HepG2 (cell line): Measurements from ENCODE around the gene TH. TPM values are rescaled to one million over a fixed set of nuclear protein-coding genes. Genes with fewer than 3 reads are reported as not detected.

Experiments used
- ATAC-seq: fragments of 200-7000 bp; cut with Tn5 transposase; 3 replicates; pipeline ENCODE4 v1.9.1; 2020; ENCODE audit warnings: mild to moderate bottlenecking, moderate library complexity
- BruUV-seq: library from RNA; stranded (reverse); fragments of 400-500 nt; replicated peaks from 2 replicates; lab custom pipeline; 2021; lab: Mats Ljungman, UMichigan
- CTCF ChIA-PET: fragments of 300-600 bp; formaldehyde crosslinking; extraction: SDS; loops from one replicate; lab custom pipeline; 2021; ENCODE audit warnings: low total read pairs, inconsistent platforms, low intra/inter-chr PET ratio; lab: Yijun Ruan, JAX
- POLR2A ChIA-PET: fragments of 350-600 bp; sonication (Branson Sonifier 250); formaldehyde crosslinking; loops from one replicate; lab custom pipeline; 2020; ENCODE audit warnings: antibody characterized with exemption, inconsistent platforms; lab: Yijun Ruan, JAX
- DNase-seq: peaks from one replicate; pipeline ENCODE4 v3.0.0-alpha.2; 2015; ENCODE audit warnings: low spot score
- FAIRE-seq: peaks from 3 replicates; lab custom pipeline; 2011; peaks lifted over from hg19 to GRCh38; lab: Jason Lieb, UNC
- H2AFZ ChIP-seq: one replicate; pipeline ENCODE4 v1.6.1; 2011; ENCODE audit warnings: low read length, inconsistent platforms
- H3K27ac ChIP-seq: fragments of 300-600 bp; 3 replicates; pipeline ENCODE4 v1.8.0; 2011; ENCODE audit warnings: mixed run types, mild to moderate bottlenecking, mixed read lengths, low read length, inconsistent platforms; ENCODE audit not compliant: insufficient read depth; ENCODE audit errors: extremely low read length
- H3K27me3 ChIP-seq, 2 experiments: fragments of 200-600 bp in 1 of 2; 2 replicates in 1 of 2; 3 replicates in 1 of 2; pipeline versions ENCODE4 v1.6.0 to v1.8.0; 2011; ENCODE audit warnings: low read length in 2 of 2, mild to moderate bottlenecking in 2 of 2, moderate library complexity in 2 of 2, inconsistent platforms in 1 of 2; ENCODE audit not compliant: insufficient read depth in 2 of 2, control insufficient read depth in 1 of 2
- H3K36me3 ChIP-seq, 2 experiments: fragments of 200-600 bp in 1 of 2; replicated peaks in 1 of 2; 2 replicates in 1 of 2; 3 replicates in 1 of 2; pipeline versions ENCODE4 v1.5.1 to v1.8.0; 2011; ENCODE audit warnings: low read length in 2 of 2, inconsistent platforms in 1 of 2; ENCODE audit not compliant: insufficient read depth in 2 of 2, control insufficient read depth in 1 of 2
- H3K4me1 ChIP-seq: 2 replicates; pipeline ENCODE4 v1.5.1; 2012; ENCODE audit warnings: low read length, inconsistent platforms; ENCODE audit not compliant: insufficient read depth
- H3K4me2 ChIP-seq: 2 replicates; pipeline ENCODE4 v1.6.0; 2011; ENCODE audit warnings: low read depth, low read length, inconsistent platforms
- H3K4me3 ChIP-seq, 3 experiments: fragments of 200-600 bp in 1 of 3; sonication (generic), shearing (Covaris generic) in 1 of 3; replicated peaks in 1 of 3; 2 replicates each; pipeline ENCODE4 v1.5.1; 2011 to 2016; ENCODE audit warnings: low read length in 3 of 3, inconsistent platforms in 2 of 3, low read depth in 2 of 3, mild to moderate bottlenecking in 2 of 3, control low read depth in 1 of 3, mixed read lengths in 1 of 3; ENCODE audit not compliant: insufficient read depth in 1 of 3
- H3K79me2 ChIP-seq: one replicate; pipeline ENCODE4 v1.6.1; 2011; ENCODE audit warnings: low read length, inconsistent platforms; ENCODE audit not compliant: insufficient read depth
- H3K9ac ChIP-seq: 2 replicates; pipeline ENCODE4 v1.6.0; 2011; ENCODE audit warnings: mild to moderate bottlenecking, low read depth, low read length, inconsistent platforms; ENCODE audit not compliant: insufficient read depth
- H3K9me3 ChIP-seq: 2 replicates; pipeline ENCODE4 v1.5.1; 2012; ENCODE audit warnings: mild to moderate bottlenecking, low read length
- H4K20me1 ChIP-seq: 2 replicates; pipeline ENCODE4 v1.6.0; 2011; ENCODE audit warnings: inconsistent platforms, mild to moderate bottlenecking, low read length, moderate library complexity; ENCODE audit not compliant: insufficient read depth
- FOXA1 ChIP-seq, 2 experiments: fragments of 450-650 bp in 1 of 2; sonication (generic) in 1 of 2; formaldehyde crosslinking in 1 of 2; IDR thresholded peaks; 2 replicates each; pipeline versions ENCODE4 v1.4.0 to v1.6.1; 2016 to 2020; ENCODE audit warnings: missing genetic modification reagents in 1 of 2
- HINFP ChIP-seq: sonication (generic); formaldehyde crosslinking; IDR thresholded peaks from 2 replicates; pipeline ENCODE4 v1.4.0; 2020; ENCODE audit warnings: low read depth, mild to moderate bottlenecking, missing genetic modification reagents
- JUNB ChIP-seq: sonication (generic); formaldehyde crosslinking; IDR thresholded peaks from 2 replicates; pipeline ENCODE4 v1.8.0; 2022; ENCODE audit warnings: missing genetic modification reagents, mild to moderate bottlenecking, borderline replicate concordance
- PAX8 ChIP-seq: sonication (generic); formaldehyde crosslinking; IDR thresholded peaks from 2 replicates; pipeline ENCODE4 v1.8.0; 2022; ENCODE audit warnings: mild to moderate bottlenecking, missing genetic modification reagents, borderline replicate concordance
- RERE ChIP-seq: IDR thresholded peaks from 2 replicates; pipeline ENCODE4 v1.6.1; 2016; ENCODE audit warnings: low read depth, missing genetic modification reagents, missing compliant biosample characterization
- RORA ChIP-seq: sonication (generic); formaldehyde crosslinking; IDR thresholded peaks from 2 replicates; pipeline ENCODE4 v1.5.0; 2020; ENCODE audit warnings: mild to moderate bottlenecking, missing genetic modification reagents, moderate library complexity
- ZNF343 ChIP-seq: sonication (generic); formaldehyde crosslinking; IDR thresholded peaks from 2 replicates; pipeline ENCODE4 v1.4.0; 2020; ENCODE audit warnings: mild to moderate bottlenecking, missing genetic modification reagents
- ZNF414 ChIP-seq: sonication (generic); formaldehyde crosslinking; IDR thresholded peaks from 2 replicates; pipeline ENCODE4 v1.5.0; 2020; ENCODE audit warnings: missing genetic modification reagents
- ZNF530 ChIP-seq: sonication (generic); formaldehyde crosslinking; IDR thresholded peaks from 2 replicates; pipeline ENCODE4 v1.5.0; 2020; ENCODE audit warnings: low read depth, mild to moderate bottlenecking, missing genetic modification reagents
- ZUFSP ChIP-seq: sonication (generic); formaldehyde crosslinking; IDR thresholded peaks from 2 replicates; pipeline ENCODE4 v1.9.0; 2021; ENCODE audit warnings: missing genetic modification reagents, mild to moderate bottlenecking, borderline replicate concordance
- WGBS: methylation state at CpG from one replicate; pipeline ENCODE4 v1.1.6; 2017; ENCODE audit warnings: low lambda C conversion rate; 5-methylcytosine and 5-hydroxymethylcytosine counted together
- in situ Hi-C: cut with HindIII; loops from 2 replicates; pipeline ENCODE4 v1.10.0; 2017; ENCODE audit warnings: low pct_unique_long_range_greater_than_20kb; ENCODE audit not compliant: extremely low pct_ligation_motif_present
- intact Hi-C: fragments of 100-400 bp; cut with micrococcal nuclease; formaldehyde crosslinking; loops from one replicate; pipeline ENCODE4 v1.10.0; 2022; ENCODE audit not compliant: unreplicated experiment
- polyA plus RNA-seq, 8 experiments: library from polyadenylated mRNA; depleted of rRNA in 3 of 8; stranded (reverse) in 7 of 8; unstranded in 1 of 8; fragments of >200 nt; fragmentation: Illumina TruSeq in 4 of 8; extraction: Trizol in 4 of 8; gene quantifications; 2 replicates each; pipeline versions ENCODE4 v1.2.1 to v1.2.3, GENCODE V29; 2011 to 2016; ENCODE audit warnings: low read depth in 4 of 8, missing spikeins in 1 of 8, mixed read lengths in 1 of 8; ENCODE audit not compliant: insufficient read depth in 1 of 8
- total RNA-seq, 5 experiments: library from RNA; depleted of rRNA; stranded (reverse); fragments of >200 nt; fragmentation: Illumina TruSeq; extraction: Trizol; gene quantifications; 2 replicates each; pipeline ENCODE4 v1.2.3, GENCODE V29; 2016; ENCODE audit warnings: low read depth in 1 of 5
- TF ChIP-seq, protein P1 (sequence below): sonication (generic); formaldehyde crosslinking; IDR thresholded peaks from 2 replicates; pipeline ENCODE4 v1.9.0; 2021; ENCODE audit warnings: missing genetic modification reagents, borderline replicate concordance

Gene TH
- total and polyA plus RNA-seq, 2 of the 13 experiments (the other 11 are each of a cell fraction or from before 2014, with no cell fraction given): 0.36 TPM; not detected in 1

DNA sequence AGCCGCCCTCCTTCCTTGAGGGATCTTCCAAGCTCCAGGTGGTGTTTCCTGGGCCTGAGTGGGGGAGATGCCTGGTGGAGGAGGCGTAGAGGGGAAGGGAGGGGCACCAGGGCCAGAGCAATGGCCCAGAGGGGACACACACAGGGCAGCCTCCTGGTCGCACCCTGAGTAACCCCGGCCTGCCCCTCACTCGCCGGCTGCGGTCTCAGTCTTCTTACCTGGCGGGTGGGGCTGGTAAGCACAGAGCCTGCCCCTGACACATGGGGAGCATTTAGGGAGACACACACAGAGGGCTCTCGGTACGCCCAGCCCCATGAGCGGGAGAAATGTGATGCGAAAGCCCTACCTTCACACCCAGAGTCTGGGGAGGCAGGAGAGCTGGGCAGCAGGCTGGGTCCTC, 56.3 kb downstream of the TH start:
- no peaks in the 10 kb centered on the region for H3K79me2 ChIP-seq
- no peaks in the 10 kb centered on the region for H4K20me1 ChIP-seq
- no peak for FAIRE-seq
- DNase-seq: no peak
- no TSS peak for BruUV-seq
- no peak overlapping the region for H3K27ac ChIP-seq
- in situ Hi-C loops: no loop called here
- peaks cover 3 to 35% of the 10 kb centered on the region in 2 experiments; a peak in 4 of 5 replicates for H3K27me3 ChIP-seq
- H3K4me2 ChIP-seq: no peak overlapping the region
- H3K4me1 ChIP-seq: peaks cover 7% of the 10 kb centered on the region
- no peaks in the 10 kb centered on the region for H3K36me3 ChIP-seq
- ChIA-PET CTCF (no interaction called here), POLR2A (no interaction called here)
- no peak overlapping the region for H2AFZ ChIP-seq
- peaks cover 6% of the 10 kb centered on the region for H3K9me3 ChIP-seq
- WGBS: 52% methylated on average over 4 of the region's 12 CpGs
- ATAC-seq: no peak; the same call in 2 of the 3 replicates
- no peak overlapping the region for H3K4me3 ChIP-seq
- H3K9ac ChIP-seq: no peak overlapping the region
- intact Hi-C loops: no loop called here
- TF ChIP-seq, protein P1, sequence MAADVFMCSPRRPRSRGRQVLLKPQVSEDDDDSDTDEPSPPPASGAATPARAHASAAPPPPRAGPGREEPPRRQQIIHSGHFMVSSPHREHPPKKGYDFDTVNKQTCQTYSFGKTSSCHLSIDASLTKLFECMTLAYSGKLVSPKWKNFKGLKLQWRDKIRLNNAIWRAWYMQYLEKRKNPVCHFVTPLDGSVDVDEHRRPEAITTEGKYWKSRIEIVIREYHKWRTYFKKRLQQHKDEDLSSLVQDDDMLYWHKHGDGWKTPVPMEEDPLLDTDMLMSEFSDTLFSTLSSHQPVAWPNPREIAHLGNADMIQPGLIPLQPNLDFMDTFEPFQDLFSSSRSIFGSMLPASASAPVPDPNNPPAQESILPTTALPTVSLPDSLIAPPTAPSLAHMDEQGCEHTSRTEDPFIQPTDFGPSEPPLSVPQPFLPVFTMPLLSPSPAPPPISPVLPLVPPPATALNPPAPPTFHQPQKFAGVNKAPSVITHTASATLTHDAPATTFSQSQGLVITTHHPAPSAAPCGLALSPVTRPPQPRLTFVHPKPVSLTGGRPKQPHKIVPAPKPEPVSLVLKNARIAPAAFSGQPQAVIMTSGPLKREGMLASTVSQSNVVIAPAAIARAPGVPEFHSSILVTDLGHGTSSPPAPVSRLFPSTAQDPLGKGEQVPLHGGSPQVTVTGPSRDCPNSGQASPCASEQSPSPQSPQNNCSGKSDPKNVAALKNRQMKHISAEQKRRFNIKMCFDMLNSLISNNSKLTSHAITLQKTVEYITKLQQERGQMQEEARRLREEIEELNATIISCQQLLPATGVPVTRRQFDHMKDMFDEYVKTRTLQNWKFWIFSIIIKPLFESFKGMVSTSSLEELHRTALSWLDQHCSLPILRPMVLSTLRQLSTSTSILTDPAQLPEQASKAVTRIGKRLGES: no peak
- TF ChIP-seq ZUFSP (CRISPR knock-in tag) (no peak), ZNF343 (CRISPR knock-in tag) (no peak), PAX8 (no peak), ZNF530 (no peak), ZNF414 (CRISPR knock-in tag) (no peak), FOXA1 (IDR thresholded peaks at IDR 0.05) (no peak), FOXA1 (CRISPR knock-in tag; IDR thresholded peaks at IDR 0.05) (no peak), HINFP (CRISPR knock-in tag) (no peak), JUNB (CRISPR knock-in tag) (no peak), RERE (CRISPR knock-in tag) (no peak), RORA (CRISPR knock-in tag) (no peak)
